ENCODE data around the gene AIFM1.
"Not testable (repeated sequence)": the region's sequence is repeated elsewhere in the genome, so short reads cannot be mapped to it uniquely, and the experiment has no call there.

AIFM1 gene

DNA sequence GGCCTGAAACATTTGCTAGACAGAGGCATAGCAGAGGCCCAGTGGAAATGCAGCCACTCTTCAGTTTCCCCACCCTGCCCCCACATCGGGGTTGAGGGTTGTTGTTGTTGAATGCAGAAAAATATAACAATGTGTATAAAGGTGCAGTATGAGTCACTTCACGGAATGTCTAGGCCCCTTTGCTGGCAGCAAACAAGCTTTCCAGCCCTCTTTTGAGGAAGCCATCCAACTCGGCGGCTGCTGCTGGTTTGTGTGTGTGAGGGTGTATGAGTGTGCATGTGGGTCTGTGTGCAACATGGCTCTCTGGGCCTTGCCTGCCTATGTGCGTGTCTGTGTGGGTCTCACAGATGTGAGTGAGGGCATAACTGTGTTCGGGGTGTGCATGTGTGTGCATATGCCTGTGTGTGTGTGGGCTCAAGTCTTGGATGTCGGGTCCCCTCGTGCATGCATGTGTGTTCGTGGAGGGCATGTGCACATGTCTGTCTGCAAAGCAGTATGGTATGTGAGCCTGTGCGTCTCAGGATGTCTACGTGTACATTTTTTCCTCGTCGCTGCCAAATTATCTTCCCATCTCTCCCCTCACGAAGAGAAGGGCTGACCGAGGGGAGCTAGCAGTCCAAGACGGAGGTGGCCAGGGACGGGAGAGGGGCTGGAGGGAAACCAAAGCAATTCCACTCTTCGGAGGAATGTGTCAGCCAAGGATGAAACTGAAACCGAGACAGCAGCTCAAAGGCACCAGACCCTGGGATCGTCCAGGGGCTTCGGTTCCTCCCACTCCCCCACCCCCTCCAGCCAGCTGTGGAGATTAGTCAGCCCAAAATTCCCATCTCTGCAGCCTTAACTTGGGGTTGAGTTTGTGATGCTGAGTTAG lies 47.0 kb downstream of the AIFM1 start:
- DNase-seq, result no peak

DNA sequence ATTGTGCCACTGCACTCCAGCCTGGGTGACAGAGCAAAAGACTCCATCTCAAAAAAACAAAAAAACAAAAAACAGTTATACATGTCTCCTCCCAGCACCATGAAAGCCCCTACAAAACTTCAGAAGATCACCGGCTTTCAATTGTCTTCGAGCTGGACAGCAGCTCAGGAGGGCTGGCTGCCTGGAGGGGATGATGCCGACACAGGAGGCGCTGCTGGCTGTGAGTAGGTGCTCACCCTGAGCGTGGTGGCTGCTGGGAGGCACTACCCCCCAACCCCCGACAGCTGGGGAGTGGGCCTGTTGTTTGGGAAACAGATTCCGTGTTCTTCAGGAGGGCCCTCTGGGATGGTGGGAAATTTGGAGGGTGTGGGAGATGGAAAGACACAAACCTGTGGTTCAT lies 48.5 kb downstream of the AIFM1 start:
- DNase-seq, result no peak

DNA sequence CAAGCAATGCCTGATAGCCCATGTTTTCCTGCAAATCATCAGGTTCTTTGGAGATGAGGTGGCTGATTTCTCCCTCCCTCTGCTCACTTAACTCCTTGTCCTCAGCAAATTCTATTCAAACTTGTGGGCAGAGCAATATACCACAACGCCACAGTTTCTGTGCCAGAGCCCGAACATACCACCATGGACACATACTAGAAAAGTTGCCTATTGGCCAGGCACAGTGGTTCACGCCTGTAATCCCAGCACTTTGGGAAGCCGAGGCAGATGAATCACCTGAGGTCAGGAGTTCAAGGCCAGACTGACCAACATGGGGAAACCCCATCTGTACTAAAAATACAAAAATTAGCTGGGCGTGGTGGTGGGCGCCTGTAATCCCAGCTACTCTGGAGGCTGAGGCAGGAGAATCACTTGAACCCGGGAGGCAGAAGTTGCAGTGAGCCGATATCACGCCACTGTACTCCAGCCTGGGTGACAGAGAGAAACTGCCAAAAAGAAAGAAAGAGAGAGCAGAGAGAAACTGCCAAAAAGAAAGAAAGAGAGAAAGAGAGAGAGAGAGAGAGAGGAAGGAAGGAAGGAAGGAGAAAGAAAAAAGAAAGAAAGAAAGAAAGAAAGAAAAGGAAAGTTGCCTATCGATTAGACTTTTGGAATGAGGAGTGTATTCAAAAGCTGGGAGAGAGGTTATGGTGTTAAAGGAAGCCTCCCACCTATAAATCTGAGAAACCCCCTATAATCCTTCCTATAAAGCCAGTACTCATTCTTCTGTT lies 50.3 kb downstream of the AIFM1 start:
- DNase-seq, result not testable (repeated sequence)

DNA sequence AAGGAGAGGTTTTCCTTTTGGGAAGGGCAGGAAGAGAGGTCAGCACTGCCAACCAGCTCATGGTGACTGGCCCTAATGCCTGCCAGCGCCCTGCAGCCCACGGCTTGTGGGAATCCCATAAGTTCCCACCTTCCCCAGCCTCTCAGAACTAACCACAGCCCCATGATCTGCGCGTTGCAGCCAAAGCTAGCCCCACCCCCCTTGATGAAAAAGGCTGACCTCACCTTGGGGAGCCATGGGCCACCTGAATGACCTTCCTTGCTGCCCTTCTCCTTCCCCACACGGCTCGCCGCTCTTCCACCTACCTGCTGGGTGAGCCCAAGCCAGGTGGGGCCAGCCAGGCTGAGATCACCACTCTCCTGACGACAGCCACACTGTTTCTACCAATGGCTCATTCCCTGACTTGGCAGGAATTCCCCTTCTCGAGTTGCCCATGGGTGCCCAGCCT lies 51.5 kb downstream of the AIFM1 start:
- DNase-seq, result no peak

DNA sequence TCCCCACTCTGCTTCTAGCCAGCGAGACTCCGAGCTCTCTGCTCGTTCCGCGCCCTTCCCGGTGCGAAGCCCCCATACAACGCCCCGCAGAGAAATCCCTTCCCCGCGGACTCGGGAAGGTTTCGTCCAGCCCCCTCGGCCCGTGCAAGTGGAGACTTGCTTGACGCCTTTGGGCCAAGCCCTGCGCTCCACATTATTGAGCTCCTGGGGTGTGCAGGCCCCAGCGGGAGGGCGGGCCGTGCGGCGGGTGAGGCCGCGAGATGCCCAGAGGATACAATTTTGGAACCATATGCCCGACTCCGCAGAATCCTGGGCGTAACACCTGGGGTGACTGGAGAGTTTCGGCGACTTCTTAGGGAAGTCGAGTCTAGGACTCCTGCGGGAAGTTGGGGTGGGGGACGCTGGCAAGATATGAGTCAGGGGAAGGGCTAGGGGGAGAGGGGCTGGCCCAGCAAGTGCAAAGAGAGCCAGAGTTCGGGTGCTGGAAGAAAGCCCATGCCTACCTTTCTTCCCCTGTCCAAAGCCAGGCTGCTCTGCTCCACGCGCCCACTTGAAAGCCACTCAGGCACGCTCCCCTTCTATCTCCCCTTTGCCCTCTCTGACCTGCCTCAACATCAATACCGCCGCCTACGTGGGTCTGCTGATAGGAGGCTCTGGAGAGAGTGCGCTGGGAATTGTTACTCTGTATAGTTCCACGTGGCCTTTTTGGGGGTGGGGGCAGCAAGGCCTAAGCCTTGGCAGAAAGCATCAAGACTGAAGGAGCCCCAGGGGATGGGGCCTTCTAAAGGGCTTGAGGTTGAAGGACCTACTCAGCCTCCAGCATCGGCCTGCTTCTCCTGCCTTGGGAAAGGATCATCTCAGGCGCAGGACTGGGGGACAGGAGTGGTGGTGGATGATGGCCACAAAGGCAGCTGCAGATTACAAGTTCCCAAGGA lies 54.2 kb downstream of the AIFM1 start:
- DNase-seq, result no peak

DNA sequence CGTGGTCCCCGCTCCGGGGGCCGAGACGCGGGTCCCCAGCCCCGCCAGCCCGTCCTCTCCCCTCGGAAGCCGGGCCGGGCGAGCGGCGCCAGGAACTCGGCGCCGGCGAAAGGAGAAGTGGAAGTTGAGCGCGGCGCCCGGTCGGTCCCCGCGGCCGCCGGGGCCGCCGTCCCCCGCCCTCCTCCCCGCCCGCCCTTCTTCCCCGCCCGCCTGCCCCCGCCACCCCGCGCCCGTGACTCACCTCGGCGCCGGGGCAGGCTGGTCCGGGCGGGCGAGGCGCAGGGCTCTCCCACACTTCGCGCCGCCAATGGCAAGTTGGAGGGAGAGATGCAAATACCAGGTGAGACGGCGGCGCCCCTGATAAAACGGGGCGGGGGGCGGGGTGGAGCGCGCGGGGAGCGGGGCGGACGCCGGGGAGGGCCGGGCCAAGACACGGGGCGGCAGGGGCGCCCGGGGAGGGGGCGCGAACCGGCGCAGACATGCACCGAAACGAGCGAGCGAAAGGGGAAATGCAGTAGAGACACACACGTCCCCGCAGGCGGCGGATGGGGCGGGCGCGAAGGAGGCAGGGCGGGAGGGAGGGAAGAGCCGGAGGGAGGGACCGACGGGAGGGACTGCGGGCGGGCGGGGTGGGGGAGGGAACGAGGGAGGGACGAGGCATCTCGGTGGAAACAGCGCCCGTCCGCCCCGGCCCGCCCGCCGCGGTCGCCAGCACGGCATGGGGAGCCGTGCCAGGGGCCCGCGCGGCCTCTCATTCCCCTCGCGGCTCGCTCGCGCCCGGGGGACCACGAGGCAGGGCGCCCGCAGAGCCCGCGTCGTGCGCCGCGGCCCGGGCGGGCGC lies 55.0 kb downstream of the AIFM1 start, which contains the start of gene ELF4:
TSS of gene ELF4 (minus strand) at position 119 of the 841 bp plus-strand sequence. CDS start 29,167 bp downstream, outside the sequence.
- DNase-seq, result no peak

DNA sequence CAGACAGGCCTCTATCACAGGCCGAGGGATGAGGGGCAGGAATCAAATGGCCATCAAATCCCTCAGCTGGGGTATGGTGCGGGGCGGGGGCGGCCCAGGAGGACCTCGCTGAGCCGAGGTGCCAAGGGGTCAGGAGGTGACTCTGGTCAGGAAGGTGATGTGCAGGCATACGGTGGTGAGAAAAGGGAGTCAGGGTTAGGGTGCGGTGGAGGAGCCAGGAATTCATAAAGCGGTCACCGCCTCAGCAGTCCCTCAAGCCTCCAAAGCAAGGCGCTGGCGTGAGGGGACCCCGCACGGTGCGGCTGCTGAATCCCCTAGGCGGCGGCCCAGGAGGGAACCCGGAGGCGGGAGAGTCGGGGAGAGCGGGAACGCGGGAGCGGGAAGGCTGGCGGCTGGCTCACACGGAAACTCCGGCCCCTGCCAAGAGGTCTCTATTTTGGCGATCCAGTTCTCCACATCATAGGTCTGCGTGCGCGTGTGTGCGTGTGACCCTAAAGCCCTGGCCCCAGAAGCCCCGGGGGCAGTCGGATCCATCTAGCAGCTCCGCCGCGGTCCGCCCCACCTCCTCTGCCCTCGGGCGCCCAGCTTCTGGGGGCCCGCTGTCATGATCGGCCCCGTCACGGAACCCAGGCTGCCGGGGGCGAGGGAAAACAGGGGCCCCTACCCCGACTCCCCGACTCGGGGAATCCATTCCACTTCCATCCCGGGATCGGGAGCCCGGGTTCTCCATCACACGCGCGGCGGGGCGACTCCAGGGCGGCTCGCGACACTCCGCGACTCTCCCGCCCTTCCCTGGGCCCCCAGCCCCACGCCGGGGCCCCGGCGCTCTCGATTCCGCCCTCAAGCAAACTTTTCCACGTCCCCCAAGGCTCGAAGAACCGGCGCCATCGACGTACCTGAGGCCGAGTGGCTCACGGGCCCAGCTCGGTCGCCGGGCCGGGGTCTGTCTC lies 55.9 kb downstream of the AIFM1 start:
- DNase-seq, result no peak

DNA sequence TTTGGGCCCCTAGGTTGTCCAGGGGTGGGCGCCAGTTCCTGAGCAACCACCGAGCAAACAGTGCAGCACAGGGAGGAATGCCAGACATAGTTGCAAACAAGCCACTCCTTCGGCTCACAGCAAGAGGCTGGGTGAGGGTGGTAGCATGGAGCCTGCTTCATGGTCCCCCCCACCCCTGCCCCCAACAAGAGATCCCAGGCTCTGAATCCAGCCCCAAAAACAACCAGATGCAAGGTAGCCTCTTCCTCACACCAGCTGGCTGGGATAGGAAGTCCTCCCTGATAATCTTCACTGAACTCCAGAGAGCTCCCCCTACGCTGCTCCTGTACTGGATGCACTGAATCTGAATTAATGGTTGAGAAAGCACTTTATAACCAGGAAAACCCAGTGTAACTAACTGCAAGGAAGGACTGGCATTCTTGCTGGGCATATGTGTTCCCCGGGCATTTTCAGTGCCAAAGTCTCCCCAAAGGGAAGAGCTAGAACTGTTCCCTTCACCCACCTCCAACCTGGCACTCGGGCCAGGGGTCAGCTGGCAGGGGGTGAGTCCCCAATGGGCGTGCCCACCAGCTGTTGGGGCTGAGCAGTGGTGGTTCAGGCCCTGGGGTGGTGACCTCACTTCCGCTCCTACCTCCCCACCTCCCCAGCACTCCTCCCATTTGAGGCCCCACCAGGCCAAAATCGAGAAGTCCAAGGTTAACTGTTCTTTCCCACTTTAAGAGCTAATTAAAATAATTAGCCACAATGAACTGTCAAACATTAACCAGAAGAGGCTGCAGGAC lies 56.8 kb downstream of the AIFM1 start:
- DNase-seq, result no peak

DNA sequence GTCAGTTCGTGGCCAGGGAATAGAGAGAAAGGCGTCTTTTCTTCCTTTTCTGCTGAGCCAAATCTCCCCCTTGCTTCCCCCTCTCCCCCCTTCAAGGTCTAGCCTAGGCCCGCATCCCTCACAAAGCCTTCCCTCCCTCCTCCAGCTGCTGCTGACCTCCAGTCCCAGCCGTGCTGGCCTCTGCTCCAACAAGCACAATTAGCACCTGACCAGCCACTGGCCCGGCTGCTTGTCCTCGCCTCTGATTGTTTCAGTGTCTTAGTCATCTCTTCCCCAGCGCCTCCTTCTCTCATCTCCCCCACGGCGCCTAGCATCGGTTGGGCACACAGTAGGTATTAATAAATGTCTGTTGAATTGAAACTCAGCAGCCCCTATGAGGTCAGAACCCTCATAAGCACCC lies 59.6 kb downstream of the AIFM1 start:
- no peak for DNase-seq

DNA sequence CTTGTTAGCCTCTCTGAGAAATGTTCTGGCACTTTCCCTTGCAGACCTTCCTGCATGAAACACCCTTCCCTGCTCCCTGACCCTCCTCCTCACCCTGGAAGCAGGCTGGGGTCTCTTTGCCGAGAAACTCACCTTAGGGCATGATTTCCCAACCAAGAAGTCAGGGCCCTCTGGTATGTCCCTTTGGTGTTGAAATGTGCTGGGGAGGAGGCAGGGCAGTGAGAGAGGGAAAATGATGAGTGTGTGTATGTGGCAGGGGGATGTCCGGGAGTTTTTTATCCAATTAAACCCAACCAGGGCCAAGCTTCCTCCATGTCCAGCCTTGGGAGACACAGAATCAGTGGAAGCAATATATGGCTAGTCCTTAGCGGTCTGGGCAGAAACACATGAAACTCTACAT lies 60.4 kb downstream of the AIFM1 start:
- DNase-seq, result no peak

DNA sequence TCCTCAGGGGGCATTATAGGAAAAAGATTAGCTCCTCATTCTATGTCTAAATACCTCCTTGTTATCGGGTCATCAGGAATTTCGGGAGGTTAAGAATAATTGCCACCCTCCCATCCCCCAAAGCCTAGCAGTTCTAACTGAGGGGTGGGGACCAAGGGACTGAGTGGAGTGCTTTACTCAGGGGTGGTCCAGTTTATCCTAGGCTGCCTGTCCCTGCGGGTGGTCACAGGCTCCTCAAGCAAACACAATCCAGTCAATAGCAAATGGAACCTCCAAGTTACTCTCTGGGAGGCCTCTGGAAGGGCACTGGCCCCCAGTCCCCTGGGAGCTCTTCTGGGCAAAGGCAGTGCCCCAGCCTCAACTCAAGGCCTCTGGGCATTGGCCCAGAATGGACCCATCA lies 62.0 kb downstream of the AIFM1 start:
- no peak for DNase-seq

DNA sequence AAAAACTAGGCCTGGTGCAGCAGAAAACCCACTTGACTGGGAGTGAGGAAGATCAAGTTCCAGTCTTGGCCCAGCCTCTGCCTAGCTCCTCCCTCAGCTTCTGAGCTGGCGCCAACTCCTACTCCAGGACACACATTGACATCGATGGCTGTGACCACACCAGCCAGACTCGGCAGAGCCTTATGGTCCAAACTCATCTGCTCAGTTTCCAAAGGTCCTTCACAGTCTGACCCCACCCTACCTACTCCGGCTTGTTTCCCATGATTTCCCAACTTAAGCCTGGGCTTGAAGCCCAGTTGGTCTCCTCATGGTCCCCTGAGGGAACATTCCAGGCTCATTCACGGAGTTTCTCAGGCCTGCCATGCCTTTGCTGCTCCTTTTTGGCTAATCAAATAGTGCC lies 65.5 kb downstream of the AIFM1 start:
- DNase-seq, result no peak

DNA sequence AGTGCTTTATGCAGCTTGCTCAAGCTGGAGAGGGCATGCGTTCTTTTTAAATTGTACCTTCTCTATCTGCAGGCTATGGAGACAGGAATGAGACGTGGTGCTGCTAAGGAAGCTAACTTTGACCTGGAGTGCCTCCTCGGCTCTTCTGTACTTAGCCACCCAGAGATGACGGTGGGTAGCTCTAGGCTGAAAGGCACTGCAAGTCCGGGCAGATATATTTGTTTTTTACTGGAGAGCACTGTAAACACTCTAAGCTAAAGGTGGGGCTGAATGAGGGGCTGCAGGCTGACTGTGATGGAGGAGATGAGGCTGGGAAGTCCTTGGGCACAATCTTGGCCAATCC lies 67.5 kb downstream of the AIFM1 start:
- DNase-seq, result no peak

DNA sequence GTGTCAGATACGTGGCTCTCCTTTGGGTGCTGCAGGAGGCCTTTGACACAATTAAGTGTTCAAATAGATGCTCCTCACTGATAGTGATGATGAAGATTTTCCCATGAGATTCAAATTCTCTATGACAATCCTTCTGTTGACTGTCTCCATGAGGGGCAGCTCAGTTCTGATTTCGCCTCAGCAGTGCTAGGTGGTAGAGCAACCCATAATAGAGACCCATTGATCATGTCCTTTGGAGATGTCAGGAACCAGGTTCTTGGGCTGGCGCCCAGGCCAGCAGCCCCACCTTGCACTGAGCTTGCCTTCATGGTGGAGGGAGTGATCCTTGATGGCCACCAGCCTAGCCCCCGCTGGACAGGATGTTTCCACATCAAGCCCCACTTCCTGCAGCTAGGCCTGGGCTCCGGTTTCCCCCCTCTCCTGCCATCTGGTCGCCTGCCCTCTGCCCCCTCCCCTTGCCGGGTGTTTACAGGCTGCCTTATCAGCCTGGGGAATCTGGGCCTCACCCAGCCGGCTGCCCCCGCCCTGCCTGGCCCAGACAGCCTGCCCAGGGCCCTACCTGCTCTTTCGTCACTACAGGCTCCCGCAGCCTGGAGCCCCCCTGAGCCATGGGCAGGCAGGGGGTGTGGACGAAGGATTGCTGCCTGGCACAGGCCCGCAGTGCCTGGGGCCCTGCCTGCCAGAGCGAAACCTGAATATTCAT lies 68.0 kb downstream of the AIFM1 start:
- no peak for DNase-seq

DNA sequence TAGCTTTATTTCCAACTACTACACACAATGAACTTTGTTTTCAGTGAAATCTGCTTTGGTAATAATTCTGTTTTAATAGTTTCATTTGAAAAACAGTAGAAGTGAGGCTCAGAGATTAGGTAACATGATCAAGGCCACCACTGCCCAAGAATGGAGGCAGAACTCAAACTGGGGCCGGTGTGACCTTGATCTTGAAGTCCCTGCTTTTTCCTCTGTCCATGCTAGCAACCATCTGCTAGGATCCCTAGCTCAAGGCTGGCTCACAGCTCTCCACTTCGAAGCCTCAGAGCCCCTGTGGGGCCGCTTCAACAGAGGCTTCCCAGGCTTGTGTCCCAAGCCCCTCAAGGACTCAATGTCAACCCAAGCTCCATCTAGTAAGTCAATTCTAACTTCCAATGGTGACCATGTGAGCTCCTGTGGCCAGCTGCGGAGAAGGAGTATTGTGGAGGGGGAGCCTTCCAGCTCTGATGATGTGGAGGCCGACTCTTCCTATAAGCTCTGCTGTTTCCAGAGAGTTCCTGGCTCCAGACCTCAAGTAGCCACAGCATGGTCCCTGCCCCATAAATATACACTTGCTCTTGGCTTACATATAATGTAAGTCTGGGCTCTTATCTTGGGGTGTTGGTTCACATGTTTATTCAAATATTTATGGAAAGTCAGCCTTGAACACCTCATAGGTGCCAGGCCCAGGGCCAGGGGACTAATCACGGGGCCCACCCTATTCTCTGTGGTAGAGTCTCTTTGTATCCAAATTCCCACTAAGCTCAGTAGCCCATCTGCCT lies 70.2 kb downstream of the AIFM1 start:
- no peak for DNase-seq

DNA sequence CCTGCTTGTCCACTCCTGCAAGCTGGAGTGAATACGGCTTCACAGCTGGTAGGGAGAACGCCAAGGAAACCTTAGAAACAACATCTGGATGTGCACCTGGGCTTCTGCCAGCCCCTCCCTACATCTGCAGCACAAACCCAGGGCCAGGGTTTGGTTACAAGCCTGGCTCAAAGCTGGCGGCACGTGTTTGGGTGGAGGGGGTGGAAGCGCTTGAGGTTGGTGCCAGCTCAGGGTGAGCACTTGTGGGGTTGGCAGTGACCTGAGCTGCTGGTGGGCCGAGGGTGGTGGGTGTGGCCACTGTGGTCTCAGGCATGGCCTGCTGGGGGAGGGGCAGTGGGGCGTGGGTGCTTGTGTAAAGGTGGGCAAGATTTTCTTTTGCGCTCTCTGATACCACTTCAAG lies 70.9 kb downstream of the AIFM1 start:
- no peak for DNase-seq

DNA sequence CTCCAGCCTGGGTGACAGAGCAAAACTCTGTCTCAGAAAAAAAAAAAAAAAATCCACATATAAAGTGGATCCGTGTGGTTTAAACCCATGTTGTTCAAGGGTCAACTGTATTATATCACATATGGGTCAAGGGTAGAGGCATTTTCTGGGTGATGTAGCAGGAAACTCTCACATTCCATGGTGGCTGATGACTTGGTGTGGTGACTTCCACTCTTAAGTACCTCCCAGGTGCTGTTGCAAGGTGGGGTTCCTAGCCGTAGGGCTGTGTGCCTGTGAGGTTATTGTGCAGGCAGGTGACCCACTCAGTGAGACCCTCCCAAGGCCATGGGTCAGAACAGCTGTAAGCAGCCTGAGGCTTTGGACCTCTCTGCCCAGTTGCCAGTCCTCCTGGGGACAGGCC lies 72.4 kb downstream of the AIFM1 start:
- no peak for DNase-seq

DNA sequence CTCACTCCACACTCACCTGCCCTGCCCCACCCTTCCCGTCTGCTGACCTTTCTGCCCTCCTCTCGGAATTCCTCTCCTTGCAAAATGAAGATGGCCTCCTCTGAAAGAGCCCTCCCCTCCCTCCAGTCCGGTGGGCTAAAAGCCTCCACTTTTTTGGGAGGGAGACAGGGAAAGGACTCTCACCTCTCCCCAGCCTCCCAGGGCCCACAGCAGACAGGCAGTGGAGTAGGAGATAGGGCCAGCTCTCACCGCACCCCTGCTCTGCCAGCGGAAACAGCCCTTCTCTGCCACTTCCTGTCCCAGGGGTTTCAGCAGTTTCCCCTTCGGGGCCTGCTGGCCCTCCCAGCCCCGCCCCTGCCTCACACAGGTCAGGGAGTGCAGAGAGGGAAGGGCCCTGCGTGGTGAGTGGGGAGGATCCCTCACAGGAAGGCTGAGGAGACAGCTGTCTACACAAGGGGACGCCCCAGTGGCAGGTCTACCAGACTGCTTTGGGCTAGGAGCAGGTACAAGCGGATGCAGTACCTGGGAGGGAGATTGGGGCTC lies 73.6 kb downstream of the AIFM1 start:
- DNase-seq, result no peak
